Urinary bladder (tissue), 4 donors: ENCODE results near the gene SBNO2. TPM values are rescaled to one million over a fixed set of nuclear protein-coding genes. Genes with fewer than 3 reads are reported as not detected.
"Not testable (repeated sequence)": the region's sequence is repeated elsewhere in the genome, so short reads cannot be mapped to it uniquely, and the experiment has no call there.

ENCODE experiments used
- DNase-seq: peaks from one replicate; pipeline ENCODE4 v3.0.0-alpha.2; 2015; ENCODE audit errors: extremely low spot score
- H3K27ac ChIP-seq: one replicate; pipeline ENCODE4 v1.5.1; 2013; ENCODE audit warnings: low read depth, mild to moderate bottlenecking, moderate library complexity
- H3K36me3 ChIP-seq: one replicate; pipeline ENCODE4 v1.6.1; 2013; ENCODE audit warnings: mild to moderate bottlenecking, moderate library complexity; ENCODE audit not compliant: insufficient read depth
- H3K4me1 ChIP-seq: one replicate; pipeline ENCODE4 v1.6.1; 2013; ENCODE audit warnings: mild to moderate bottlenecking, moderate library complexity; ENCODE audit not compliant: insufficient read depth
- H3K4me3 ChIP-seq: one replicate; pipeline ENCODE4 v1.5.1; 2013; ENCODE audit warnings: low read depth, low read length
- WGBS: extraction: QIAGEN DNeasy Blood & Tissue Kit; methylation state at CpG from one replicate; pipeline ENCODE4 v1.1.7; 2013; 5-methylcytosine and 5-hydroxymethylcytosine counted together
- polyA plus RNA-seq: library from polyadenylated mRNA; stranded (reverse); fragments of 200-250 nt; gene quantifications from one replicate; pipeline ENCODE4 v1.2.3, GENCODE V29; 2013
- total RNA-seq: library from RNA; depleted of rRNA; stranded (reverse); fragments of >200 nt; gene quantifications from one replicate; pipeline ENCODE4 v1.2.3, GENCODE V29; 2014
- donor health status: healthy with polysubstance abuse.
- donor health status: healthy.

Gene SBNO2
- total and polyA plus RNA-seq, 2 donors: 7.6 to 44.8 TPM

DNA sequence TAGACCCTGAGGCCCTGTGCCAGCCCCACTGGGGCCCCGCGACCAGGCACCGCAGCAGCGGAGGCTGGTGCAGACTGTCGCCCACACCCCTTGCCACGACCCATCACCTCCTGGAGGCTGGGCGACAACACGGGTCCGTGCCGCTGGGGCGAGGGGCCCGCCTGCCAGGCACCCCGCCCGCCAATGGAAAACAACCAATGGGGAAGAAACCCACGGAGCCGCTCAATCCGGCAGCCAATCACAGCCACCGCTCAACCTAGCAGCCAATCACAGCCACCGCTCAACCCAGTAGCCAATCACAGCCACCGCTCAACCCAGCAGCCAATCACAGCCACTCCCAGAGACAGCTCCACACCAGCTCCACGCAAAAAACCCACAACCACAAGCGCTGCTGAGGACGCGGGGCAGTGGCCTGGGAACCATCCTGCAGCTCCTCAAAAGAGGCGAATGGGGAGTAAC is 40.6 kb downstream of the SBNO2 start:
- DNase-seq: no peak
- 93% methylated on average over 25 of the region's 25 CpGs for WGBS
- no peaks in the 10 kb centered on the region for H3K36me3 ChIP-seq
- H3K4me1 ChIP-seq: peaks cover 6% of the 10 kb centered on the region
- H3K27ac ChIP-seq: no peak overlapping the region
- no peak overlapping the region for H3K4me3 ChIP-seq

DNA sequence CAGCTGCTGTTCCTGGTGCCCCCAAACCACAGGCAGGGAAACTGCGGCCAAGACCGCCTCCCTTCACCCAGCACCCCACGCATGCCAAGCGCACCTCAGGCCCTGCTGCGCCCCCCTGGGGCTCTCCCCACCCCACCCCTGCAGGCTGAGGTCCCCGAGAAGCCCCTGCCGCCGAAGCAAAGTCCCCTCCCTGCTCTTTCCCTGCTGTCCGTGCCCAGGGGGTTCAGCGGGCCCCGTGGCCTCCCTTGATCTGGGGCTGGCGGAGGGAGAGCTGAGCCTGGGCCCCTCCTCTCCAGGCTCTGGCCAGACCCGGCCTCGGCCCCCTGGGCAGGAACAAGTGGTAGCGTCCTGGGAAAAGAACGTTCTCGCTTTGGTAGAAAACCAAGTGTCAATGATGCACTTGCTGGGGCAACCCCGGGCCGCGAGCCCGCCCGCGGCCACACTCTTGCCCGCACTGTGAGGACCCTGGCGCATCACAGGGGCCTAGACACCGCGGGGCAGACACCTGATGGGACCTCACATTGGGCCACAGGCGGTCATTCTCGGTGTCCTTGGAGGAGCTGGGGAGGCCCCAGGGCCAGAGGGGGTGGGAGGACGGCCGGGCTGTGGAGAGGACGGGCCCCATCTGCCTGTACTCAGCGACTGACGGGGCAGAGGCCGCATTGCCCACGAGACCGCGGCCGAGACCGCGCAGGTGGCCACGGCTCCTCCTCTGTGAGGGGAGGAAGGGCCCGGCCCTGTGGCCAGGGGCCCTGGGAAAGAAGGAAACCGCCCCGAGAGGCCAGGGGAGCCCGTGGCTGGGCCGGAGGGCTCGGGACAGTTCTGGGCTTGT is 41.3 kb downstream of the SBNO2 start:
- DNase-seq: no peak
- H3K4me3 ChIP-seq: peak overlapping the region; percentile 56
- peak overlapping the region; percentile 71 for H3K27ac ChIP-seq
- WGBS: 65% methylated on average over 48 of the region's 48 CpGs
- no peaks in the 10 kb centered on the region for H3K36me3 ChIP-seq
- H3K4me1 ChIP-seq: peaks cover 6% of the 10 kb centered on the region

DNA sequence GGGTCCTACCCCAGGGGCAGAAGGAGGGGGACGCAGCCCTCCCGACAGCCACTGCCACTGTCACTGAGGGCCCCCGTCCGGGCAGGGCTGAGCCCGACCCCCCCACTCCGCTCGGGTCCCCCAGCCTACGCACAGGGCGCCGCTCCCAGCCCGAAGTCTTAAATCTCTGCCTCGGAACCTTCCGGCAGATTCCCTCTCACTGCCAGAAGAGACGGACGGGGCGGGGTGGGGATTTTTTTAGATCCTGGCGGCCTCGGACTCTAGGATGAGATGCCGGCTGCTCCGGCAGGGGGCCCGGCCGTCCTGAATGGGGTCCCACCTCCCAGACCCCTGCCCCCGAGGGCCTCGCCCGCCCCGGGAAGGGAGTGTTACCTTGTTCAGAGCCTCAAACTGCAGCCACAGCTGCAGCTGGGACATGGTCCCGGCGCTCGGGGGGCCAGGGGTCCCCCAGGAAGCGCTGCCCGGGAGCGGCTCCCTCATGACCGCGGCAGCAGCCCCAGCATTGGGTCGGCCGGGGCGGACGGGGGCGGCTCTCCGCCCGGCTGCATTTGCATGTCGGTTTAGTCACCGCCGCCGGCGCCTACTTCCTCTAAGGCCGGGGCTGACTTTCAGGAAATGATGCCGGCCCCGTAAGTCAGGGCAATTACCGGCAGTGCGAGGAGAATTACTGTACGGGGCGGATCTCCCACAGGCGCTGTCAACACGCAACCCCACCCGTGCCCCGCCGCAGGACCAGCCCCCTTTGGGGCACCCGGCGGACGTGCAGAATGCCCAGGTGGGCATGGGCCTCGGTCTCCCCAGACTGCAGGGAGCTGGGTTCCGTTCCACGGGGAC is 42.1 kb downstream of the SBNO2 start:
- WGBS: 2% methylated on average over 64 of the region's 64 CpGs
- H3K4me1 ChIP-seq: peaks cover 6% of the 10 kb centered on the region
- peak overlapping the region; percentile 56 for H3K4me3 ChIP-seq

DNA sequence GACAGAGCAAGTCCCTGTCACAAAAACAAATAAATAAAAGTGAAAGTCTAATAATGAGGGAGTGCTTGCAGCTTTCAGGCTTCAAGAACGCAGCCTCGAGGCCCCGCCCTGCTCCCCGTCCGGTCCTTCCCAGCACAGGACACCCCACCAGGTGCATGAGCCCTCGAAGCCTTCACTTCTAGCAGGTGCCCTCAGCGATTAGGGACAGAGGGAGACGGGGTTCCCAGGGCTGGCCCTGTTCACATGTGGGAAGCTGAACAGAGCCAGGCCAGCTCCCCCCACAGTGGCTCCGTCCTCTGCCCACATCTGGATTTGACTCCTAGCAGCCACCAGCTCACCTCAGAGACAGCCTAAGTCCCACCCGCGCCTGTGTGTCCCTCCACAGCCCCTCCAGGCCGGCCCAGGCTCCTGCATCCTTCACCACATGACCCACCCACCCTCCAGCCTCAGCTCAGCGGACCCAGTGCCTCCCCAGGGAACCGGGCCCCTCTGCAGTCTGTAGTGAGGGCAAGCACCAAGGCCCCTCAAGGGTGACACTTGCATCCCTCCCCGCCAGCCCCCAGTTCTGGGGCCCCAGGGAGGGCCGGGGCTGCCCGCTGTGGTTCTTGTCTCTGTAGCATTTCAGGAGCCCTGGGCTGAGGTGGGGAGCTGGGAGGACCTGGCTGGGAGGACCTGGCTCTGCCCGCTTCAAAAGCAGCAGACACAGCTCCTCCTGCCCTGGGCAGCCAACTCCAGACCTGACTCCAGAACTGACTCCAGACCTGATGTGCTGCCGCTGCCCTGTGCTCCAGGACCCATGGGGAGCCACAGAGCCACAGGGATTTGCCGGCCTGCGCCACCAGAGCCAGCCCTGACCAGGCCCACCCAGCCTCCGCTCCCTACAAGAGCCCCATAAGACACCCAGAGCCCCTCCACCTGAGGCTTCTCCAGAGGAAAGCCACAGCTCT is 43.0 kb downstream of the SBNO2 start:
- WGBS: 60% methylated on average over 22 of the region's 22 CpGs
- DNase-seq: no peak

More for the DNA sequence above, 42.1 kb downstream of the SBNO2 start:
- no peak for DNase-seq
- Histone ChIP-seq H3K36me3 (no peaks in the 10 kb centered on the region), H3K27ac (peak overlapping the region; percentile 97)

DNA sequence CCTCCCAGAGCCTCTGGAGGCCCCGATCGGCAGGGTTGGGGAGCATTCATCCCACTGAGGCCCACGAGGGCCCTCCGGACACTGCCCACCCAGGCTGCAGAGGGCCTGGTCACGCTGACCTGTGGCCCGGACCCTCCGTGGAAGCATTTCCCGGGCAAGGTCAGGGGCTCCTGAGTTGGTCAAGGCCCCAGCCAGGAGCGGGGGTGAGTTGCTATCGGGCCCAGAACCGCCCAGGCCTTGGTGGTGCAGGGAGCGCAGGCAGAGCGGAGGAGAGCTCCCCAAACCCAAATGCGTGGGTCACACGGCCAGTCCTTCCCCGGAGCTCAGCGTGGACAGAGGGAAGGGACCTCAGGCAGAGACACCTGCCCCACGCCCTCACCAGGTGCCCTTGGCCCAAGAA is 44.5 kb downstream of the SBNO2 start:
- 94% methylated on average over 18 of the region's 18 CpGs for WGBS
- peaks cover 6% of the 10 kb centered on the region for H3K4me1 ChIP-seq

More for the DNA sequence above, 43.0 kb downstream of the SBNO2 start:
- H3K27ac ChIP-seq: peak overlapping the region; percentile 97
- H3K36me3 ChIP-seq: no peaks in the 10 kb centered on the region
- peaks cover 6% of the 10 kb centered on the region for H3K4me1 ChIP-seq
- H3K4me3 ChIP-seq: peak overlapping the region; percentile 56

DNA sequence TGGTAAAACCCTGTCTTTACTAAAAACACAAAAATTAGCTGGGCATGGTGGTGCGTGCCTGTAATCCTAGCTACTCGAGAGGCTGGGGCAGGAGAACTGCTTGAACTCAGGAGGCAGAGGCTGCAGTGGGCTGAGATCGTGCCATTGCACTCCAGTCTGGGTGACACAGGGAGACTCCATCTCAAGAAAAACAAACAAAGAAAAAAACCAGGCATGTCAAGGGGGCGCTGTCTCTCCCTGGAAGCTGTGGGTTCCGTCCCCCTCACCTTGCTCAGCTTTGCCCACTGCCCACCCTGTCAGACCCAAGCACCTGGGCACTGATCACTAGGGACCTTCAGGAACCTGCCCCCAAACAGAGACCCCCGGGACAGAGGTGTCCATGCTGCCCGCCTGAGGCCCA is 45.0 kb downstream of the SBNO2 start:
- H3K27ac ChIP-seq, DNase-seq, H3K4me3 ChIP-seq, H3K36me3 ChIP-seq, H3K4me1 ChIP-seq: not testable (repeated sequence)
- 92% methylated on average over 7 of the region's 7 CpGs for WGBS

More for the DNA sequence above, 44.5 kb downstream of the SBNO2 start:
- H3K4me3 ChIP-seq: no peak overlapping the region
- H3K27ac ChIP-seq: no peak overlapping the region
- DNase-seq: no peak
- no peaks in the 10 kb centered on the region for H3K36me3 ChIP-seq

DNA sequence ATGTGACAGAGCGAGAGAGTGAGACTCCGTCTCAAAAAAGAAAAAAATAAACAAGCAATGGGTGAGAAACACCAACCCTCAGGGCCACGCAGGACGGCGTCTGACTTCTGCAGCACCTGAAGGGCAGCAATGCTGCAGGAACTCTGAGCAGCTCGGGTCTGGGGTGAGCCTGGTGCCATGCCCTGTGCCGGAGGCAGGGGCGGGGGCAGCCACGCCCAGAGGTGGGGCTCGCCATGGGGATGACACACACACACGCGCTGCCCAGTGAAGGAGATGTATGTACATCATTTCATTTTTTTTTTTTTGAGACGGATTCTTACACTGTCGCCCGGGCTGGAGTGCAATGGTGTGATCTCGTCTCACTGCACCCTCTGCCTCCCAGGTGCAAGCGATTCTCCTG is 46.0 kb downstream of the SBNO2 start:
- no peak for DNase-seq
- 96% methylated on average over 17 of the region's 17 CpGs for WGBS
- peaks cover 6% of the 10 kb centered on the region for H3K4me1 ChIP-seq
- H3K36me3 ChIP-seq: no peaks in the 10 kb centered on the region
- no peak overlapping the region for H3K27ac ChIP-seq
- H3K4me3 ChIP-seq: no peak overlapping the region

DNA sequence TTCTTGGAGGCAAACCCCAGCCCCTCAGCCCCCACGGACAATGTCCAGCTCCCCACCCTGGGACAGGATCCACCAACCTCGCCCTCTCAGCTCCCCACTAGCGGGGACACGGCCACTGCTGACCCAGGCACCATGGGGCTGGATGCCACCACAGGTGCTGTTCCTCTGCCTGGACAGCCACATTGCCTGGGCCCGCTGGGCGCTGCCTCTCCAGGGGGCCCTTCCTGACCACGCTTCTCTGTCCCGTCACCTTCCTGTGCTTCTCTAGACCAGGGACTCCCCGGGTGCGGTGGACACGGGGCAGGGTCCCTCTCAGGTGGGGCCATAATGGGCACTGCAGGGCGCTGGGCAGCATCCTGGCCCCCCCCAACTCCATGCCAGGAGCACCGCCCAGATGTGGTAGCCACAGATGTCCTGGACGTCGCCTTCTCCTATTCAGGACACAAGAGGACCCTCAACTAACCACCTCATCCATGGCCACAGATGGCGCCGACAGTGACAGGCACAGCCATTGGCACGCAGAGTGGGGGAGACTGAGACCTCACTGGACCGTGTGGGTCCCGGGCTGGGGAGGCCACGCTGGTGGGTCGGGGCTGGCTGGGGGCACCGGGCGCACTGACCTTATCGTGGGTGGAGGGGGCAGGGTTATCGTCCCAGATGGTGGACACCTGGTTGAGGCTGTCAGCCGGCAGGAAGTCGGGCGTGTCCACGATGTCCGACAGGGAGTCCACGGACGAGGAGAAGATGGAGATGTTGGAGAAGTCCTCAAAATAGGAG is 46.9 kb downstream of the SBNO2 start:
- 91% methylated on average over 33 of the region's 33 CpGs for WGBS
- H3K27ac ChIP-seq: no peak overlapping the region
- H3K36me3 ChIP-seq: no peaks in the 10 kb centered on the region
- H3K4me3 ChIP-seq: no peak overlapping the region
- peaks cover 3% of the 10 kb centered on the region for H3K4me1 ChIP-seq
- DNase-seq: no peak

DNA sequence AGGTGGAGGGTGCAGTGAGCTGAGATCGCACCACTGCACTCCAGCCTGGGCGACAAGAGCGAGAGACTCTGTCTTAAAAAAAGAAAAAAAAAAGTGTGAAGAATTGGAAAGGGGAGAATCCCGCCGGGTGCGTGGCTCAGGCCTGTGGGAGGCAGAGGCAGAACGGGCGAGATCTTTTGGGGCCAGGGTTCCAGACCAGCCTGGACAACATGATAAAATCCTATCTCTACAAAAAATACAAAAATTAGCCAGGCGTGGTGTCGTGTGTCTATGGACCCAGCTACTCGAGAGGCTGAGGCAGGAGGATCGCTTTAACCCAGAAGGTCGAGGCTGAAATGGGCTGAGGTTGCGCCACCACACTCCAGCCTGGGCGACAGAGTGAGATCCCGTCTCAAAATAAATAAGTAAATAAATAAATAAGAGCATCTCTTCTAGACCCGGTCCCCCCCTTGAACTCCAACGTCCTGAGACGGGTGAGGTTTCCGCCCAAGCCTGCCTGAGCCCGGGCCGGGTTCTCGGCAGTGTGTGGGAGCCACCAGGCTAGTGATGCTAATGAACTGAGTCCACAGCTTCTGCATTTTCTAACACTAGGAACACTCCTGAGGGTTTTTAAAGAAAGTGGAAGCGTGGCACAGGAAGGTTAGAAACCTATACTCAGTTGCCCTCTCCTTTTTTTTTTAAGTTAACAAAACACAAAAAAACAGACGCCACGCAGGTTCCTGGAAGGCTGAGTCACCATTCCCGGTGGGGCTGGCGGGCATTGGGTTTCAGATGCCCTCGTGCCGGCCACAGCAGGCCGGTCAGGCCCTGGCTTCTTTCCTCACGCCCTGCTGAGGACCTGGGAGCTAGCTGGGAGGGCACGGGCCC is 48.2 kb downstream of the SBNO2 start:
- H3K4me1 ChIP-seq: peaks cover 3% of the 10 kb centered on the region
- WGBS: 91% methylated on average over 33 of the region's 33 CpGs
- DNase-seq: no peak
- H3K4me3 ChIP-seq: no peak overlapping the region
- peaks cover 4% of the 10 kb centered on the region for H3K36me3 ChIP-seq
- H3K27ac ChIP-seq: no peak overlapping the region

DNA sequence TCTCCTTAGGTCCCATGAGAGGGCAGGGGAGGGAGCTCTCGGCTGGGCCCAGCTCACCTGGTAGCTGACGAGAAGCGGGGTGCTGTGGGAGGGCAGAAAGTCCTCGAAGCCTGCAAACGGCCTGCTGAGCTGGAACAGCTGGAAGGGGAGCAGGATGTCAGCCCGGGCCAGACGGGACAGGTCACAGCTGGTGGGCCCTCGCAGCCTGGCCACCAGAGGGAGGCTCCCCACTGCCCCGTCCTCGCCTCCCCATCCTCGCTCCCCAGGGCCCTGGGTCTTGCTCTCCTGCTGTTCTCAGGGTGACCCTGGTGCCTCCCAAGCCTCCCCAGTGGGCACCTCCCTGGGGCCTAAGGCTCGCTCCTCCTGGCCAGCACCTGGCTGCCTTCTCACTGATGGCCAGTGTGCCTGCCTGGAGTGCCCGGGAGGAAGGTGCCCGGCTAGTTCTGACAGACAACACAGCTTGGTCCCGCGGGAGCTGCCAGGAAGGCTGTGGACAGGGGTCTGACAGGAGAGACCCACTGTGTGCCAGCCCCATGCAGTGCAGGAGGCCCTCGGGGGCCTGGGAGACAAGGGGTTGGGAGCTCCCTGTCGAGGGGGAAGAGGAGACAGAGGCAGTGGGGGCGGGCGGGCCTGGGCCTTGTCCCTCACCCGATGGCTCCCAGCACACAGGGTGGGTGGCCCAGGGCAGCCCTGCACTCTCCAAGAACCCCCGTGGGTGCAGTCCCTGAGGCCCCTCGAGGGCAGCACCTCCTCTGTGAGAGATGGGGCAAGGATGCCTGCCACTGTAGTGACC is 50.0 kb downstream of the SBNO2 start:
- H3K27ac ChIP-seq: no peak overlapping the region
- no peak overlapping the region for H3K4me3 ChIP-seq
- no peaks in the 10 kb centered on the region for H3K4me1 ChIP-seq
- H3K36me3 ChIP-seq: peaks cover 4% of the 10 kb centered on the region
- whole genome bisulfite sequencing: 86% methylated on average over 23 of the region's 23 CpGs
- DNase-seq: no peak

DNA sequence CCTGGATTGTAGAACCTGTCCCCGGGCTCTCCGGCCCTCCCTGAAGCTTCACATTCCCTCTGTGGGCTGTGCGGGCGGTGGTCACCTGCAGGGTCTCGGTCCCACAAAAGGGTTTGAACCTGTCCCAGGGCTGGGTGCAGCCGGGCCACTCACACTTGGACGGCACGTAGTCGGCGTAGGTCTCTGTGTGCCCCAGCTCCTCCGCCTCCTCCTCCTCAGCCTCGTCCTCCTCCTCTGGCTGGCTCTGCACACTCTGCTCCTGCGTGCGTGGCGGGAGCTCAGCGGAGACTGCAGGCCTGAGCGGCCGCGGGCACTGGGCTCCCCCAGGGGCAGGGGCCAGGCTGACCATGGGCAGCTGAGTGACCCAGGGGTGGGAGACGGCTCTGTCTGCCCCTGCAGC is 50.7 kb downstream of the SBNO2 start:
- DNase-seq: no peak
- H3K4me1 ChIP-seq: no peaks in the 10 kb centered on the region
- 93% methylated on average over 20 of the region's 20 CpGs for WGBS
- peaks cover 4% of the 10 kb centered on the region for H3K36me3 ChIP-seq
- H3K4me3 ChIP-seq: no peak overlapping the region
- no peak overlapping the region for H3K27ac ChIP-seq
